ENCODE data around the gene NECAP2.

The NECAP2 gene

GRCh38 chr1:16434007-16434406 lies 6.5 kb upstream of the NECAP2 start:
- Histone ChIP-seq H3K4me1 (ENCODE audit: control insufficient read depth, insufficient read depth, low read length) (no peaks in the 10 kb centered on the region), H3K4me3 (ENCODE audit: low read length) (no peak overlapping the region), H3K36me3 (ENCODE audit: control insufficient read depth, insufficient read depth, low read length, severe bottlenecking) (no peaks in the 10 kb centered on the region), H3K27me3 (replicated peaks; ENCODE audit: control insufficient read depth, insufficient read depth, low read length) (peaks cover 10% of the 10 kb centered on the region), H3K9me3 (ENCODE audit: control insufficient read depth, low read length) (no peaks in the 10 kb centered on the region), H3K9ac (ENCODE audit: low read length) (no peak overlapping the region)
- no peak for DNase-seq (ENCODE audit: low read depth)

DNA sequence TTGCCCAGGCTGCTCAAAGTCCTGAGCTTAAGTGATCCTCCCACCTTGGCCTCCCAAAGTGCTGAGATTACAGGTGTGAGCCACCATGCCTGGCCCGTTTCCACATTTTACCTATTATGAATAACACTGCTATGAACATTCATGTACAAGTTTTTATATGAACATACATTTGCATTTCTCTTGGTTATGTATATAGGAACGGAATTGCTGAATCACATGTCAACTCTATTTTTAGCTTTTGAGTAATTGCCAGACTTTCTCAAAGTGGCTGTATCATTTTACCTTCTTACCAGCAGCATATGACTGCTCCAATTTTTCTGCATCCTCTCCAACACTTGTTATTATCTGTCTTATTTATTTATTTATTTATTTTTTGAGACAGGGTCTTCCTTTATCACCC lies 6.0 kb upstream of the NECAP2 start:
- H3K4me1 ChIP-seq (ENCODE audit: control insufficient read depth, insufficient read depth, low read length): no peaks in the 10 kb centered on the region
- no peak for DNase-seq (ENCODE audit: low read depth)

GRCh38 chr1:16436946-16437474 lies 3.5 kb upstream of the NECAP2 start, which contains the start of gene SPATA21:
Gene SPATA21, minus strand, starts transcription at chr1:16437424. Its CDS starts 6,053 bp downstream, at chr1:16431371.
- no peak within 1 kb of the TSS for H3K4me3 ChIP-seq (ENCODE audit: low read length)
- peaks cover 9% of the 10 kb centered on the region for H3K4me1 ChIP-seq (ENCODE audit: control insufficient read depth, insufficient read depth, low read length)
- H3K27me3 ChIP-seq (replicated peaks; ENCODE audit: control insufficient read depth, insufficient read depth, low read length): no peaks in the 10 kb centered on the region
- no peak for DNase-seq (ENCODE audit: low read depth)
- no peaks in the 10 kb centered on the region for H3K9me3 ChIP-seq (ENCODE audit: control insufficient read depth, low read length)
- H3K9ac ChIP-seq (ENCODE audit: low read length): no peak within 1 kb of the TSS
- no peaks in the 10 kb centered on the region for H3K36me3 ChIP-seq (ENCODE audit: control insufficient read depth, insufficient read depth, low read length, severe bottlenecking)

More for the DNA sequence above, 6.0 kb upstream of the NECAP2 start:
- H3K27me3 ChIP-seq (replicated peaks; ENCODE audit: control insufficient read depth, insufficient read depth, low read length): peaks cover 10% of the 10 kb centered on the region
- no peaks in the 10 kb centered on the region for H3K36me3 ChIP-seq (ENCODE audit: control insufficient read depth, insufficient read depth, low read length, severe bottlenecking)
- no peaks in the 10 kb centered on the region for H3K9me3 ChIP-seq (ENCODE audit: control insufficient read depth, low read length)
- H3K4me3 ChIP-seq (ENCODE audit: low read length): no peak overlapping the region
- no peak overlapping the region for H3K9ac ChIP-seq (ENCODE audit: low read length)

DNA sequence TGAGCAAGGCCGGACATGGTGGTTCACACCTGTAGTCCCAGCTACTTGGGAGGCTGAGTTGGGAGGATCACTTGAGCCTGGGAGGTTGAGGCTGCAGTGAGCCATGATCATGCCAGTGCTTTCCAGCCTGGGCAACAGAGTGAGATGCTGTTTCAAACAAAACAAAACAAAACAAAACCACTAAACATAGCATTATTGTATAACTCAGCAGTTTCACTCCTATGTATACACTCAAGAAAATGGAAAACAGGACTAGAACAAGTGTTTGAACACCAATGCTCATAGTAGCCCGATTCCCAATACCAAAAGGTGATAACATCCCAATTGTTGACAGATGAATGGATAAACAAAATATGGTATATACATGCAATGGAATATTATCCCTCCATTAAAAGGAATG lies 2.0 kb upstream of the NECAP2 start:
- H3K9ac ChIP-seq (ENCODE audit: low read length): no peak overlapping the region
- H3K9me3 ChIP-seq (ENCODE audit: control insufficient read depth, low read length): no peaks in the 10 kb centered on the region
- no peak overlapping the region for H3K4me3 ChIP-seq (ENCODE audit: low read length)
- peaks cover 8% of the 10 kb centered on the region for H3K36me3 ChIP-seq (ENCODE audit: control insufficient read depth, insufficient read depth, low read length, severe bottlenecking)
- peaks cover 12% of the 10 kb centered on the region for H3K4me1 ChIP-seq (ENCODE audit: control insufficient read depth, insufficient read depth, low read length)
- H3K27me3 ChIP-seq (replicated peaks; ENCODE audit: control insufficient read depth, insufficient read depth, low read length): no peaks in the 10 kb centered on the region
- no peak for DNase-seq (ENCODE audit: low read depth)

DNA sequence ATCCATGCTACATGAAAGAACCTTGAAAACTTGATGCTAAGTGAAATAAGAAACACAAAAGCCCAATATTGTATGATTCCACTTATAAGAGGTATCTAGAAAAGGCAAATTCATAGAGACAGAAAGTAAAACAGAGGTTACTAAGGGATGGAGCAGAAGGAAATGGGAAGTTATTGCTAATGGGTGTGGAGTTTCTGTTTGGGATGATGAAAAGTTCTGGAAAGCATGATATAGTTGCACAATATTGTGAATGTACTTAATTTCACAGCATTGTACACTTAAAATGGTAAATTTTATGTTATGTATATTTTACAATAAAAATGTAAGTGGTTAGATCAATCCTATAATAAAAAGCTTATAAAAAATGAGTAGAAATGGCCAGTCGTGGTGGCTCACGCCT lies 1.6 kb upstream of the NECAP2 start:
- Histone ChIP-seq H3K27me3 (replicated peaks; ENCODE audit: control insufficient read depth, insufficient read depth, low read length) (no peaks in the 10 kb centered on the region), H3K4me1 (ENCODE audit: control insufficient read depth, insufficient read depth, low read length) (peaks cover 13% of the 10 kb centered on the region), H3K9ac (ENCODE audit: low read length) (no peak overlapping the region), H3K36me3 (ENCODE audit: control insufficient read depth, insufficient read depth, low read length, severe bottlenecking) (peaks cover 12% of the 10 kb centered on the region), H3K4me3 (ENCODE audit: low read length) (no peak overlapping the region), H3K9me3 (ENCODE audit: control insufficient read depth, low read length) (no peaks in the 10 kb centered on the region)
- no peak for DNase-seq (ENCODE audit: low read depth)

- H3K9ac ChIP-seq (ENCODE audit: low read length): peak overlapping the region; percentile 97
- peak overlapping the region; percentile 95 for H3K4me3 ChIP-seq (ENCODE audit: low read length)
- H3K9me3 ChIP-seq (ENCODE audit: control insufficient read depth, low read length): no peaks in the 10 kb centered on the region
- no peaks in the 10 kb centered on the region for H3K27me3 ChIP-seq (replicated peaks; ENCODE audit: control insufficient read depth, insufficient read depth, low read length)
- no peak for DNase-seq (ENCODE audit: low read depth)
- peaks cover 20% of the 10 kb centered on the region for H3K36me3 ChIP-seq (ENCODE audit: control insufficient read depth, insufficient read depth, low read length, severe bottlenecking)
- H3K4me1 ChIP-seq (ENCODE audit: control insufficient read depth, insufficient read depth, low read length): peaks cover 13% of the 10 kb centered on the region
Observed at GRCh38 chr1:16440131-16440469, 424 bp upstream of the NECAP2 start.

DNA sequence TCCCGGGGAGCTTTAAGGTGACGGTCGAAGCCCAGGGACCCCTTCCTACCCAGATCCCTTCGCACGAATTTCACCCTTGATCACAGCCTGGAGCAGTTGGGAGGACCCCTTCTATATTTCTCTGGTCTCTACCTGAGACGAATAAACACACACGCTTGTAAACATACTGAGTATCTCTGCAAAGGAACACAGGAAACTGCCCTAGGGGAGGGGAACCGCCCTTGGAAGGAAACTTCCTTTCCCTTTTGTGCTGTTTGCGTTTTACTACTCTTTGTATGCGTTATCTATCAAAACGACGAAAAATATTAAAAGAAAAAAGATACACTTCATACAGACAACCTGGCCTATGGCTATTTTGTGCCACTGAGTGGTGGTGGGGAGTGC lies 750 bp downstream of the NECAP2 start:
- H3K9me3 ChIP-seq (ENCODE audit: control insufficient read depth, low read length): no peaks in the 10 kb centered on the region
- H3K4me1 ChIP-seq (ENCODE audit: control insufficient read depth, insufficient read depth, low read length): peaks cover 13% of the 10 kb centered on the region
- H3K36me3 ChIP-seq (ENCODE audit: control insufficient read depth, insufficient read depth, low read length, severe bottlenecking): peaks cover 30% of the 10 kb centered on the region
- DNase-seq (ENCODE audit: low read depth): no peak
- H3K9ac ChIP-seq (ENCODE audit: low read length): peak overlapping the region; percentile 97
- H3K4me3 ChIP-seq (ENCODE audit: low read length): peak overlapping the region; percentile 95
- no peaks in the 10 kb centered on the region for H3K27me3 ChIP-seq (replicated peaks; ENCODE audit: control insufficient read depth, insufficient read depth, low read length)

DNA sequence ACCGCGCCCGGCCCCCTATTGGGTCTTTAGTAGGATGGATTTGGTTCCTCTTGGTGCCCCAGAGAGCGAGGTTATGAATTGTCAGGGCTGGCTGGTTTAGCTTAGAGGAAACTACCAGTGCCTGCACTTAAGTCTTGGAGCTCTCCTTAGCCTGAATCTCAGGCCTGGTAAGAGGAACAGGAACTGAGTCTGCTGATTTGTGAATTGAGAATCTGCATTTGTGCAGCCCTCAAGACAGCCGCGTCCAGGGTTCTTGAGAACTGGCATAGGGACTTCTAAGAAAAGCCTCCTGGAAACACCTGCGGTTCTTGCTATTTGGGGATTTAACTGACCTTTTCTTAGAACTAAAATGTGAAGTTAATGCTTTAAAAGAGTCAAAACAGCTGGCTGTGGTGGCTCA lies 1.7 kb downstream of the NECAP2 start:
- no peak for DNase-seq (ENCODE audit: low read depth)
- H3K9ac ChIP-seq (ENCODE audit: low read length): peak overlapping the region; percentile 17
- peaks cover 36% of the 10 kb centered on the region for H3K36me3 ChIP-seq (ENCODE audit: control insufficient read depth, insufficient read depth, low read length, severe bottlenecking)
- no peaks in the 10 kb centered on the region for H3K27me3 ChIP-seq (replicated peaks; ENCODE audit: control insufficient read depth, insufficient read depth, low read length)
- no peaks in the 10 kb centered on the region for H3K9me3 ChIP-seq (ENCODE audit: control insufficient read depth, low read length)
- peaks cover 13% of the 10 kb centered on the region for H3K4me1 ChIP-seq (ENCODE audit: control insufficient read depth, insufficient read depth, low read length)
- no peak overlapping the region for H3K4me3 ChIP-seq (ENCODE audit: low read length)

DNA sequence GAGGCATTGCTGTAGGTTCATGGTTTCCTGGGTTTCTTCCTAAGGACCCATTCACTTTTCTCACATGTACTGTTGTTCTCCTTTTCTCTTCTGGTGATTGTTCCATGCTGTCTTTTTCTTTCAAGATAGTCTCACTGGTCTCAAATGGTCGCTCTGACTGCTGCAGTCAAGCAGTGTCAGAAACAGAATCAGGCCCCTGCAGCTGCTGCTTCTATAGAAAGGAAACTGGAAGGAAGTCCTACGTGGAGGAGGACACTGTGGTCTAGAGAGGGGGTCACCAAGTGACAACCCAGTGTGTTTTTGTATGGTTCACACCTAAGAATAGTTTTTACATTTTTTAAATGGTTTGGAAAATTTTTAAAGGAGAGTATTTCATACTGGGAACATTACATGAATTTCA lies 2.4 kb downstream of the NECAP2 start:
- no peaks in the 10 kb centered on the region for H3K27me3 ChIP-seq (replicated peaks; ENCODE audit: control insufficient read depth, insufficient read depth, low read length)
- peak overlapping the region; percentile 39 for H3K9ac ChIP-seq (ENCODE audit: low read length)
- H3K36me3 ChIP-seq (ENCODE audit: control insufficient read depth, insufficient read depth, low read length, severe bottlenecking): peaks cover 43% of the 10 kb centered on the region
- no peak for DNase-seq (ENCODE audit: low read depth)
- no peaks in the 10 kb centered on the region for H3K9me3 ChIP-seq (ENCODE audit: control insufficient read depth, low read length)
- H3K4me3 ChIP-seq (ENCODE audit: low read length): no peak overlapping the region
- peaks cover 13% of the 10 kb centered on the region for H3K4me1 ChIP-seq (ENCODE audit: control insufficient read depth, insufficient read depth, low read length)

GRCh38 chr1:16443975-16444770 lies 3.6 kb downstream of the NECAP2 start:
- Histone ChIP-seq H3K4me3 (ENCODE audit: low read length) (no peak overlapping the region), H3K36me3 (ENCODE audit: control insufficient read depth, insufficient read depth, low read length, severe bottlenecking) (peaks cover 55% of the 10 kb centered on the region), H3K27me3 (replicated peaks; ENCODE audit: control insufficient read depth, insufficient read depth, low read length) (no peaks in the 10 kb centered on the region), H3K9ac (ENCODE audit: low read length) (peak overlapping the region; percentile 24), H3K9me3 (ENCODE audit: control insufficient read depth, low read length) (no peaks in the 10 kb centered on the region), H3K4me1 (ENCODE audit: control insufficient read depth, insufficient read depth, low read length) (peaks cover 13% of the 10 kb centered on the region)
- DNase-seq (ENCODE audit: low read depth): no peak

GRCh38 chr1:16445052-16445451 lies 4.5 kb downstream of the NECAP2 start:
- peaks cover 13% of the 10 kb centered on the region for H3K4me1 ChIP-seq (ENCODE audit: control insufficient read depth, insufficient read depth, low read length)
- no peaks in the 10 kb centered on the region for H3K27me3 ChIP-seq (replicated peaks; ENCODE audit: control insufficient read depth, insufficient read depth, low read length)
- no peak overlapping the region for H3K9ac ChIP-seq (ENCODE audit: low read length)
- H3K36me3 ChIP-seq (ENCODE audit: control insufficient read depth, insufficient read depth, low read length, severe bottlenecking): peaks cover 64% of the 10 kb centered on the region
- no peaks in the 10 kb centered on the region for H3K9me3 ChIP-seq (ENCODE audit: control insufficient read depth, low read length)
- no peak overlapping the region for H3K4me3 ChIP-seq (ENCODE audit: low read length)
- no peak for DNase-seq (ENCODE audit: low read depth)

Measured in adipocyte (in vitro differentiated cells).